ENCODE results near the gene LRRC37B. TPM values are rescaled to one million over a fixed set of nuclear protein-coding genes. Genes with fewer than 3 reads are reported as not detected.
"Not testable (repeated sequence)": the region's sequence is repeated elsewhere in the genome, so short reads cannot be mapped to it uniquely, and the experiment has no call there.

The LRRC37B gene
- polyA plus RNA-seq, 2 of the 4 experiments (the other 2 are of a cell fraction), result 8.3 to 17.9 TPM

- POLR2A ChIA-PET; H3K9me3 ChIP-seq; ATAC-seq; H3K27ac ChIP-seq; DNase-seq (ENCODE audit: low read depth in 1 of 2, low spot score in 1 of 2); H3K4me3 ChIP-seq; H3K4me2 ChIP-seq; H3K4me1 ChIP-seq; CTCF ChIA-PET; FAIRE-seq: not testable (repeated sequence)
- 96% methylated on average over 6 of the region's 6 CpGs for WGBS (ENCODE audit: missing lambda C conversion rate)
Measured at GRCh38 chr17:32047663-32048062, 40.5 kb downstream of the LRRC37B start.

GRCh38 chr17:32054985-32055384 lies 47.8 kb downstream of the LRRC37B start:
- H3K4me3 ChIP-seq; CTCF ChIA-PET; H3K9me3 ChIP-seq; DNase-seq (ENCODE audit: low read depth in 1 of 2, low spot score in 1 of 2); H3K4me2 ChIP-seq; FAIRE-seq; H3K27ac ChIP-seq; H3K4me1 ChIP-seq; POLR2A ChIA-PET; ATAC-seq: not testable (repeated sequence)
- WGBS (ENCODE audit: missing lambda C conversion rate), result 76% methylated on average over 4 of the region's 4 CpGs

- H3K4me3 ChIP-seq; H3K9me3 ChIP-seq; ATAC-seq; H3K4me2 ChIP-seq; H3K4me1 ChIP-seq; POLR2A ChIA-PET; FAIRE-seq; H3K27ac ChIP-seq; CTCF ChIA-PET; DNase-seq (ENCODE audit: low read depth in 1 of 2, low spot score in 1 of 2): not testable (repeated sequence)
- 64% methylated on average over 3 of the region's 3 CpGs for WGBS (ENCODE audit: missing lambda C conversion rate)
Measured at GRCh38 chr17:32055425-32055824, 48.2 kb downstream of the LRRC37B start.

GRCh38 chr17:32056500-32056899 lies 49.3 kb downstream of the LRRC37B start:
- H3K9me3 ChIP-seq; H3K27ac ChIP-seq; DNase-seq (ENCODE audit: low read depth in 1 of 2, low spot score in 1 of 2); H3K4me2 ChIP-seq; H3K4me3 ChIP-seq; H3K4me1 ChIP-seq; FAIRE-seq; CTCF ChIA-PET; POLR2A ChIA-PET; ATAC-seq: not testable (repeated sequence)
- 85% methylated on average over 10 of the region's 10 CpGs for WGBS (ENCODE audit: missing lambda C conversion rate)

GRCh38 chr17:32057460-32058105 lies 50.4 kb downstream of the LRRC37B start:
- H3K27ac ChIP-seq; DNase-seq (ENCODE audit: low read depth in 1 of 2, low spot score in 1 of 2); ATAC-seq; CTCF ChIA-PET; H3K4me1 ChIP-seq; H3K9me3 ChIP-seq; H3K4me3 ChIP-seq; FAIRE-seq; POLR2A ChIA-PET; H3K4me2 ChIP-seq: not testable (repeated sequence)
- 79% methylated on average over 12 of the region's 12 CpGs for WGBS (ENCODE audit: missing lambda C conversion rate)
- TF ChIP-seq ZFP36 (IDR thresholded peaks at IDR 0.05; ENCODE audit: borderline replicate concordance, partially characterized antibody), result peak; percentile 35

GRCh38 chr17:32060695-32061094 lies 53.5 kb downstream of the LRRC37B start:
- no CpG with 5 or more reads among the region's 9 CpGs for WGBS (ENCODE audit: missing lambda C conversion rate)
- peak; percentile 76 to 89 for ATAC-seq
- FAIRE-seq; H3K4me3 ChIP-seq; POLR2A ChIA-PET; H3K4me2 ChIP-seq; H3K4me1 ChIP-seq; H3K9me3 ChIP-seq; CTCF ChIA-PET; H3K27ac ChIP-seq; DNase-seq (ENCODE audit: low read depth in 1 of 2, low spot score in 1 of 2): not testable (repeated sequence)

GRCh38 chr17:32061840-32062239 lies 54.7 kb downstream of the LRRC37B start:
- H3K27ac ChIP-seq; H3K9me3 ChIP-seq; CTCF ChIA-PET; H3K4me1 ChIP-seq; POLR2A ChIA-PET; DNase-seq (ENCODE audit: low read depth in 1 of 2, low spot score in 1 of 2); ATAC-seq; FAIRE-seq; H3K4me3 ChIP-seq; H3K4me2 ChIP-seq: not testable (repeated sequence)
- WGBS (ENCODE audit: missing lambda C conversion rate), result 67% methylated on average over 8 of the region's 8 CpGs

GRCh38 chr17:32064091-32064490 lies 56.9 kb downstream of the LRRC37B start:
- WGBS (ENCODE audit: missing lambda C conversion rate), result 93% methylated on average over 1 of the region's 2 CpGs
- H3K9me3 ChIP-seq; H3K4me3 ChIP-seq; H3K4me1 ChIP-seq; H3K27ac ChIP-seq; POLR2A ChIA-PET; DNase-seq (ENCODE audit: low read depth in 1 of 2, low spot score in 1 of 2); CTCF ChIA-PET; FAIRE-seq; H3K4me2 ChIP-seq; ATAC-seq: not testable (repeated sequence)

- FAIRE-seq; H3K4me3 ChIP-seq; DNase-seq (ENCODE audit: low read depth in 1 of 2, low spot score in 1 of 2); H3K4me2 ChIP-seq; H3K27ac ChIP-seq; H3K9me3 ChIP-seq; POLR2A ChIA-PET; H3K4me1 ChIP-seq: not testable (repeated sequence)
- ATAC-seq, result peak; percentile 4 to 10; a peak in 2 of 6 replicates
- 90% methylated on average over 9 of the region's 10 CpGs for WGBS (ENCODE audit: missing lambda C conversion rate)
- CTCF ChIA-PET, result interaction anchor here (1.1 kb wide), 1 partner anchor 29 kb away, joined by 3 read pairs; no protein-coding TSS in a partner anchor
Measured at GRCh38 chr17:32066123-32066680, 59.0 kb downstream of the LRRC37B start.
